ENCODE measurements around the gene CES3. TPM values are rescaled to one million over a fixed set of nuclear protein-coding genes. Genes with fewer than 3 reads are reported as not detected.

Gene CES3
- total and polyA plus RNA-seq, 9 of the 15 experiments (the other 6 are each of a cell fraction or from before 2014, with no cell fraction given), result 0.06 to 2.2 (median 0.68) TPM

DNA sequence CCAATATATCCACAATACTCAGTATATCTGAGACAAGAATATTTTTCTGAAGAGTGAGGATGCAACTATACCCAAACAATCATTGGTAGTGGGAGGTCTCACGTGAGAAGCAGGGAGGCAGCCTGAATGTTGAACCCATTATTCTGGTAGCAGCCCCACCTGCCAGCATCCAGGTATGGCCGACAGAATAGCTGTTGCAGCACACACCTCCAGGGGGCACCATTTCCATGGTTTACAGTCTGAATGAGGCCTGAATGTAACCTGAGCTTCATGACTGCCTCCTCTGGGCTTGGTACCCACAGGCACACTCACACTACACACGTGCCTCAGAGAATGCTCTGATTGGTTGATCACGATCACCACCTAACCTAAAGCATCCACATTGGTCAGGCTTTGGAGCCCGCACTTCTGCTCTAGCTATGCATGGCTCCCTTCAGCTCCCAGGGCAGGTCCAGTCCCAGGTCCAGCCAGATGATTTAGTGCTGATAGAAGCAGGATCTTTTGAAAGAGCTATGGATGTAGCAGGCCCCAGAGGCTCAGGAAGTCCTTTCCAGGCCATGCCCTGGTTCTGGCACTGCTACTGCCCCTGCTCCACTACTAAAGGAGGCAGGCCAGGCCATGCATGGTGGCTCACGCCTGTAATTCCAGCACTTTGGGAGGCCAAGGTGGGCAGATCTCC is 56.9 kb downstream of the CES3 start (continued):
- TF ChIP-seq, protein P1, sequence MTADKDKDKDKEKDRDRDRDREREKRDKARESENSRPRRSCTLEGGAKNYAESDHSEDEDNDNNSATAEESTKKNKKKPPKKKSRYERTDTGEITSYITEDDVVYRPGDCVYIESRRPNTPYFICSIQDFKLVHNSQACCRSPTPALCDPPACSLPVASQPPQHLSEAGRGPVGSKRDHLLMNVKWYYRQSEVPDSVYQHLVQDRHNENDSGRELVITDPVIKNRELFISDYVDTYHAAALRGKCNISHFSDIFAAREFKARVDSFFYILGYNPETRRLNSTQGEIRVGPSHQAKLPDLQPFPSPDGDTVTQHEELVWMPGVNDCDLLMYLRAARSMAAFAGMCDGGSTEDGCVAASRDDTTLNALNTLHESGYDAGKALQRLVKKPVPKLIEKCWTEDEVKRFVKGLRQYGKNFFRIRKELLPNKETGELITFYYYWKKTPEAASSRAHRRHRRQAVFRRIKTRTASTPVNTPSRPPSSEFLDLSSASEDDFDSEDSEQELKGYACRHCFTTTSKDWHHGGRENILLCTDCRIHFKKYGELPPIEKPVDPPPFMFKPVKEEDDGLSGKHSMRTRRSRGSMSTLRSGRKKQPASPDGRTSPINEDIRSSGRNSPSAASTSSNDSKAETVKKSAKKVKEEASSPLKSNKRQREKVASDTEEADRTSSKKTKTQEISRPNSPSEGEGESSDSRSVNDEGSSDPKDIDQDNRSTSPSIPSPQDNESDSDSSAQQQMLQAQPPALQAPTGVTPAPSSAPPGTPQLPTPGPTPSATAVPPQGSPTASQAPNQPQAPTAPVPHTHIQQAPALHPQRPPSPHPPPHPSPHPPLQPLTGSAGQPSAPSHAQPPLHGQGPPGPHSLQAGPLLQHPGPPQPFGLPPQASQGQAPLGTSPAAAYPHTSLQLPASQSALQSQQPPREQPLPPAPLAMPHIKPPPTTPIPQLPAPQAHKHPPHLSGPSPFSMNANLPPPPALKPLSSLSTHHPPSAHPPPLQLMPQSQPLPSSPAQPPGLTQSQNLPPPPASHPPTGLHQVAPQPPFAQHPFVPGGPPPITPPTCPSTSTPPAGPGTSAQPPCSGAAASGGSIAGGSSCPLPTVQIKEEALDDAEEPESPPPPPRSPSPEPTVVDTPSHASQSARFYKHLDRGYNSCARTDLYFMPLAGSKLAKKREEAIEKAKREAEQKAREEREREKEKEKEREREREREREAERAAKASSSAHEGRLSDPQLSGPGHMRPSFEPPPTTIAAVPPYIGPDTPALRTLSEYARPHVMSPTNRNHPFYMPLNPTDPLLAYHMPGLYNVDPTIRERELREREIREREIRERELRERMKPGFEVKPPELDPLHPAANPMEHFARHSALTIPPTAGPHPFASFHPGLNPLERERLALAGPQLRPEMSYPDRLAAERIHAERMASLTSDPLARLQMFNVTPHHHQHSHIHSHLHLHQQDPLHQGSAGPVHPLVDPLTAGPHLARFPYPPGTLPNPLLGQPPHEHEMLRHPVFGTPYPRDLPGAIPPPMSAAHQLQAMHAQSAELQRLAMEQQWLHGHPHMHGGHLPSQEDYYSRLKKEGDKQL (CRISPR knock-in tag; IDR thresholded peaks at IDR 0.05; ENCODE audit: borderline replicate concordance), result no peak
- TF ChIP-seq EWSR1 (IDR thresholded peaks at IDR 0.05; ENCODE audit: borderline replicate concordance, low read depth, partially characterized antibody) (no peak), MBD2 (IDR thresholded peaks at IDR 0.05; ENCODE audit: borderline replicate concordance, low read depth) (no peak), EGR1 (conservative IDR thresholded peaks at IDR 0.05) (no peak), RBM39 (optimal IDR thresholded peaks at IDR 0.05; ENCODE audit: low read depth, low read length) (no peak), TCF7L2 (IDR thresholded peaks at IDR 0.05; ENCODE audit: low read depth, low read length) (no peak), FOXP1 (CRISPR knock-in tag; IDR thresholded peaks at IDR 0.05) (no peak), RAD21 (CRISPR knock-in tag; conservative IDR thresholded peaks at IDR 0.05 in 1 of 2, IDR thresholded peaks at IDR 0.05 in 1 of 2) (peak; percentile 91 to 95), ATF7 (IDR thresholded peaks at IDR 0.05) (peak; percentile 28; the same call in 1 of the 2 replicates), BRF2 (IDR thresholded peaks at IDR 0.05; ENCODE audit: borderline replicate concordance, insufficient read depth, insufficient read length) (no peak), HCFC1 (IDR thresholded peaks at IDR 0.05; ENCODE audit: low read depth, low read length) (peak; percentile 31; the same call in 1 of the 2 replicates), CREB1 (IDR thresholded peaks at IDR 0.05) (no peak), CREB1 (CRISPR knock-in tag; IDR thresholded peaks at IDR 0.05) (no peak), GATAD2B (IDR thresholded peaks at IDR 0.05; ENCODE audit: borderline replicate concordance) (no peak), CBX3 (IDR thresholded peaks at IDR 0.05; ENCODE audit: borderline replicate concordance in 1 of 2, low read length in 2 of 2) (peak in 1 of 2 experiments; percentile 53; a peak in 1 of 3 replicates), TEAD4 (IDR thresholded peaks at IDR 0.05; ENCODE audit: low read length) (peak; percentile 26; the same call in 1 of the 2 replicates), TEAD4 (CRISPR knock-in tag; IDR thresholded peaks at IDR 0.05; ENCODE audit: borderline replicate concordance) (no peak)
- TF ChIP-seq, protein P2, sequence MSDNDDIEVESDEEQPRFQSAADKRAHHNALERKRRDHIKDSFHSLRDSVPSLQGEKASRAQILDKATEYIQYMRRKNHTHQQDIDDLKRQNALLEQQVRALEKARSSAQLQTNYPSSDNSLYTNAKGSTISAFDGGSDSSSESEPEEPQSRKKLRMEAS (CRISPR knock-in tag; IDR thresholded peaks at IDR 0.05), result peak; percentile 73
- TF ChIP-seq, protein P3, sequence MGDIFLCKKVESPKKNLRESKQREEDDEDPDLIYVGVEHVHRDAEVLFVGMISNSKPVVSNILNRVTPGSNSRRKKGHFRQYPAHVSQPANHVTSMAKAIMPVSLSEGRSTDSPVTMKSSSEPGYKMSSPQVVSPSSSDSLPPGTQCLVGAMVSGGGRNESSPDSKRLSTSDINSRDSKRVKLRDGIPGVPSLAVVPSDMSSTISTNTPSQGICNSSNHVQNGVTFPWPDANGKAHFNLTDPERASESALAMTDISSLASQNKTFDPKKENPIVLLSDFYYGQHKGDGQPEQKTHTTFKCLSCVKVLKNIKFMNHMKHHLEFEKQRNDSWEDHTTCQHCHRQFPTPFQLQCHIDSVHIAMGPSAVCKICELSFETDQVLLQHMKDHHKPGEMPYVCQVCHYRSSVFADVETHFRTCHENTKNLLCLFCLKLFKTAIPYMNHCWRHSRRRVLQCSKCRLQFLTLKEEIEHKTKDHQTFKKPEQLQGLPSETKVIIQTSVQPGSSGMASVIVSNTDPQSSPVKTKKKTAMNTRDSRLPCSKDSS (IDR thresholded peaks at IDR 0.05; ENCODE audit: low read depth, partially characterized antibody), result no peak

Measured in K562 (cell line).